NCI-H1105 (cell line): ENCODE data around the gene CHKB.
"Not testable (repeated sequence)": the region's sequence is repeated elsewhere in the genome, so short reads cannot be mapped to it uniquely, and the experiment has no call there.

Experiments
- DNase-seq: peaks from one replicate; lab custom pipeline; 2025; lab: John Stamatoyannopoulos, UW

CHKB gene

GRCh38 chr22:50582493-50583293 lies at the start of gene CHKB:
TSS of gene CHKB (minus strand) at chr22:50582849. CDS start at chr22:50582781, 68 bp downstream.
- DNase-seq = peak; percentile 98

- no peak for DNase-seq
Measured at GRCh38 chr22:50630376-50630775, 47.7 kb upstream of the CHKB start.

- no peak for DNase-seq
Measured at GRCh38 chr22:50628543-50629134, 46.0 kb upstream of the CHKB start.

GRCh38 chr22:50627642-50628542 lies 45.2 kb upstream of the CHKB start, which contains the start of gene ARSA:
TSS of gene ARSA (minus strand) at chr22:50628152. CDS start at chr22:50627779, 373 bp downstream.
- DNase-seq = peak; percentile 57

GRCh38 chr22:50626850-50627641 lies 44.4 kb upstream of the CHKB start:
- no peak for DNase-seq

GRCh38 chr22:50626314-50626849 lies 43.7 kb upstream of the CHKB start:
- DNase-seq = no peak

GRCh38 chr22:50625568-50626313 lies 43.1 kb upstream of the CHKB start:
- no peak for DNase-seq

GRCh38 chr22:50625131-50625567 lies 42.5 kb upstream of the CHKB start:
- no peak for DNase-seq

- DNase-seq = no peak
Measured at GRCh38 chr22:50624347-50625130, 41.9 kb upstream of the CHKB start.

GRCh38 chr22:50622723-50623327 lies 40.2 kb upstream of the CHKB start:
- peak; percentile 90 for DNase-seq

GRCh38 chr22:50621948-50622722 lies 39.5 kb upstream of the CHKB start:
- no peak for DNase-seq

GRCh38 chr22:50621356-50621880 lies 38.8 kb upstream of the CHKB start:
- DNase-seq = no peak

- DNase-seq = no peak
Measured at GRCh38 chr22:50620593-50621355, 38.1 kb upstream of the CHKB start.

GRCh38 chr22:50614296-50614695 lies 31.6 kb upstream of the CHKB start:
- DNase-seq = not testable (repeated sequence)

- no peak for DNase-seq
Measured at GRCh38 chr22:50613291-50613981, 30.8 kb upstream of the CHKB start.

- no peak for DNase-seq
Measured at GRCh38 chr22:50612528-50613221, 30.0 kb upstream of the CHKB start.
